ENCODE data around the gene NOTCH1. TPM values are rescaled to one million over a fixed set of nuclear protein-coding genes. Genes with fewer than 3 reads are reported as not detected.

NOTCH1 gene
- total and polyA plus RNA-seq, 2 of the 8 experiments (the other 6 are each of a cell fraction or from before 2014, with no cell fraction given) = 6.9 to 55.6 TPM

DNA sequence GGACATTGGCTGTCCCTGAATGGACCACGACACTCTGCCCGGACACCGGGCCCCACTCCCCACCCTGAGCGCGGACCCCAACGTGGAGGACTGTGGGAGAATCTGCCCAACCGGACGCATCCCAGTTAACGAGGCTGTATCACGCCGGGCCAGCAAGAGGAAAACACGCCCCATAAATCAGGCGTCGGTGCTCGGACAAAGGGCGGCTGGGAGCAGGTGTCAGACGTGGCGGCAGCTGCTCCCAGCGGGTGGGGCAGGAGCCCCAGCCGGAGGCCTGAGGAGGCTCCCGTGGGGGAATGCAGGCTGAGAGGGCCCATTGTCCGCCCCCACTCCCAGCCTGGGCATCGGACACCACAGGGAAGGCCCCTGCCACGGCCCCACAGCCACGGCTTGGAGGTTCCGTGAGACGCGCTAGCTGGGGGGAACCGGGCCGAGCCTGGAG lies 19.2 kb downstream of the NOTCH1 start (continued):
- TF ChIP-seq, protein P1, sequence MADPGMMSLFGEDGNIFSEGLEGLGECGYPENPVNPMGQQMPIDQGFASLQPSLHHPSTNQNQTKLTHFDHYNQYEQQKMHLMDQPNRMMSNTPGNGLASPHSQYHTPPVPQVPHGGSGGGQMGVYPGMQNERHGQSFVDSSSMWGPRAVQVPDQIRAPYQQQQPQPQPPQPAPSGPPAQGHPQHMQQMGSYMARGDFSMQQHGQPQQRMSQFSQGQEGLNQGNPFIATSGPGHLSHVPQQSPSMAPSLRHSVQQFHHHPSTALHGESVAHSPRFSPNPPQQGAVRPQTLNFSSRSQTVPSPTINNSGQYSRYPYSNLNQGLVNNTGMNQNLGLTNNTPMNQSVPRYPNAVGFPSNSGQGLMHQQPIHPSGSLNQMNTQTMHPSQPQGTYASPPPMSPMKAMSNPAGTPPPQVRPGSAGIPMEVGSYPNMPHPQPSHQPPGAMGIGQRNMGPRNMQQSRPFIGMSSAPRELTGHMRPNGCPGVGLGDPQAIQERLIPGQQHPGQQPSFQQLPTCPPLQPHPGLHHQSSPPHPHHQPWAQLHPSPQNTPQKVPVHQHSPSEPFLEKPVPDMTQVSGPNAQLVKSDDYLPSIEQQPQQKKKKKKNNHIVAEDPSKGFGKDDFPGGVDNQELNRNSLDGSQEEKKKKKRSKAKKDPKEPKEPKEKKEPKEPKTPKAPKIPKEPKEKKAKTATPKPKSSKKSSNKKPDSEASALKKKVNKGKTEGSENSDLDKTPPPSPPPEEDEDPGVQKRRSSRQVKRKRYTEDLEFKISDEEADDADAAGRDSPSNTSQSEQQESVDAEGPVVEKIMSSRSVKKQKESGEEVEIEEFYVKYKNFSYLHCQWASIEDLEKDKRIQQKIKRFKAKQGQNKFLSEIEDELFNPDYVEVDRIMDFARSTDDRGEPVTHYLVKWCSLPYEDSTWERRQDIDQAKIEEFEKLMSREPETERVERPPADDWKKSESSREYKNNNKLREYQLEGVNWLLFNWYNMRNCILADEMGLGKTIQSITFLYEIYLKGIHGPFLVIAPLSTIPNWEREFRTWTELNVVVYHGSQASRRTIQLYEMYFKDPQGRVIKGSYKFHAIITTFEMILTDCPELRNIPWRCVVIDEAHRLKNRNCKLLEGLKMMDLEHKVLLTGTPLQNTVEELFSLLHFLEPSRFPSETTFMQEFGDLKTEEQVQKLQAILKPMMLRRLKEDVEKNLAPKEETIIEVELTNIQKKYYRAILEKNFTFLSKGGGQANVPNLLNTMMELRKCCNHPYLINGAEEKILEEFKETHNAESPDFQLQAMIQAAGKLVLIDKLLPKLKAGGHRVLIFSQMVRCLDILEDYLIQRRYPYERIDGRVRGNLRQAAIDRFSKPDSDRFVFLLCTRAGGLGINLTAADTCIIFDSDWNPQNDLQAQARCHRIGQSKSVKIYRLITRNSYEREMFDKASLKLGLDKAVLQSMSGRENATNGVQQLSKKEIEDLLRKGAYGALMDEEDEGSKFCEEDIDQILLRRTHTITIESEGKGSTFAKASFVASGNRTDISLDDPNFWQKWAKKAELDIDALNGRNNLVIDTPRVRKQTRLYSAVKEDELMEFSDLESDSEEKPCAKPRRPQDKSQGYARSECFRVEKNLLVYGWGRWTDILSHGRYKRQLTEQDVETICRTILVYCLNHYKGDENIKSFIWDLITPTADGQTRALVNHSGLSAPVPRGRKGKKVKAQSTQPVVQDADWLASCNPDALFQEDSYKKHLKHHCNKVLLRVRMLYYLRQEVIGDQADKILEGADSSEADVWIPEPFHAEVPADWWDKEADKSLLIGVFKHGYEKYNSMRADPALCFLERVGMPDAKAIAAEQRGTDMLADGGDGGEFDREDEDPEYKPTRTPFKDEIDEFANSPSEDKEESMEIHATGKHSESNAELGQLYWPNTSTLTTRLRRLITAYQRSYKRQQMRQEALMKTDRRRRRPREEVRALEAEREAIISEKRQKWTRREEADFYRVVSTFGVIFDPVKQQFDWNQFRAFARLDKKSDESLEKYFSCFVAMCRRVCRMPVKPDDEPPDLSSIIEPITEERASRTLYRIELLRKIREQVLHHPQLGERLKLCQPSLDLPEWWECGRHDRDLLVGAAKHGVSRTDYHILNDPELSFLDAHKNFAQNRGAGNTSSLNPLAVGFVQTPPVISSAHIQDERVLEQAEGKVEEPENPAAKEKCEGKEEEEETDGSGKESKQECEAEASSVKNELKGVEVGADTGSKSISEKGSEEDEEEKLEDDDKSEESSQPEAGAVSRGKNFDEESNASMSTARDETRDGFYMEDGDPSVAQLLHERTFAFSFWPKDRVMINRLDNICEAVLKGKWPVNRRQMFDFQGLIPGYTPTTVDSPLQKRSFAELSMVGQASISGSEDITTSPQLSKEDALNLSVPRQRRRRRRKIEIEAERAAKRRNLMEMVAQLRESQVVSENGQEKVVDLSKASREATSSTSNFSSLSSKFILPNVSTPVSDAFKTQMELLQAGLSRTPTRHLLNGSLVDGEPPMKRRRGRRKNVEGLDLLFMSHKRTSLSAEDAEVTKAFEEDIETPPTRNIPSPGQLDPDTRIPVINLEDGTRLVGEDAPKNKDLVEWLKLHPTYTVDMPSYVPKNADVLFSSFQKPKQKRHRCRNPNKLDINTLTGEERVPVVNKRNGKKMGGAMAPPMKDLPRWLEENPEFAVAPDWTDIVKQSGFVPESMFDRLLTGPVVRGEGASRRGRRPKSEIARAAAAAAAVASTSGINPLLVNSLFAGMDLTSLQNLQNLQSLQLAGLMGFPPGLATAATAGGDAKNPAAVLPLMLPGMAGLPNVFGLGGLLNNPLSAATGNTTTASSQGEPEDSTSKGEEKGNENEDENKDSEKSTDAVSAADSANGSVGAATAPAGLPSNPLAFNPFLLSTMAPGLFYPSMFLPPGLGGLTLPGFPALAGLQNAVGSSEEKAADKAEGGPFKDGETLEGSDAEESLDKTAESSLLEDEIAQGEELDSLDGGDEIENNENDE (IDR thresholded peaks at IDR 0.05; ENCODE audit: insufficient replicate concordance, low read length) = no peak
- TF ChIP-seq NRF1 (IDR thresholded peaks at IDR 0.05; ENCODE audit: low read depth, low read length) = no peak
- TF ChIP-seq SIN3A (conservative IDR thresholded peaks at IDR 0.05 in 1 of 2, IDR thresholded peaks at IDR 0.05 in 1 of 2; ENCODE audit: low read depth in 1 of 2, low read length in 2 of 2) = no peak
- no peak for TF ChIP-seq SP1 (IDR thresholded peaks at IDR 0.05; ENCODE audit: low read depth, low read length)
- TF ChIP-seq CHD2 (IDR thresholded peaks at IDR 0.05; ENCODE audit: low read length) = no peak
- TF ChIP-seq SRF (IDR thresholded peaks at IDR 0.05; ENCODE audit: low read depth, low read length) = no peak
- no peak for TF ChIP-seq EGR1 (IDR thresholded peaks at IDR 0.05; ENCODE audit: borderline replicate concordance, low read depth, low read length)
- no peak for TF ChIP-seq HDAC6 (IDR thresholded peaks at IDR 0.05; ENCODE audit: low read depth, low read length)
- TF ChIP-seq BACH1 (IDR thresholded peaks at IDR 0.05; ENCODE audit: low read length) = no peak
- TF ChIP-seq SP4 (IDR thresholded peaks at IDR 0.05; ENCODE audit: low read length) = no peak
